NB4 (cell line): Measurements from ENCODE around the gene QSOX2.

Experiments
- DNase-seq: peaks from one replicate; pipeline ENCODE4 v3.0.0; 2010; ENCODE audit warnings: low read depth
- H3K4me3 ChIP-seq: one replicate; pipeline ENCODE4 v1.5.1; 2011; ENCODE audit warnings: mild to moderate bottlenecking, low read depth, low read length, moderate library complexity
- CTCF ChIP-seq: IDR thresholded peaks from one replicate; pipeline ENCODE4 v1.5.1; 2012; ENCODE audit warnings: low read depth, low read length
- MAX ChIP-seq: IDR thresholded peaks from 2 replicates; pipeline ENCODE4 v1.6.1; 2011; ENCODE audit warnings: low read depth, low read length
- MYC ChIP-seq: IDR thresholded peaks from 2 replicates; pipeline ENCODE4 v1.6.1; 2011; ENCODE audit warnings: low read depth, low read length
- POLR2A ChIP-seq: IDR thresholded peaks from 2 replicates; pipeline ENCODE4 v1.6.1; 2011; ENCODE audit warnings: mild to moderate bottlenecking; ENCODE audit not compliant: insufficient read length; ENCODE audit errors: extremely low read depth

QSOX2 gene

GRCh38 chr9:136173648-136174290 lies 71.8 kb downstream of the QSOX2 start:
- TF ChIP-seq POLR2A (no peak), MAX (no peak), MYC (no peak), CTCF (no peak)
- no peak for DNase-seq
- H3K4me3 ChIP-seq: no peak overlapping the region

- H3K4me3 ChIP-seq: no peak overlapping the region
- DNase-seq: no peak
- TF ChIP-seq CTCF (no peak), MAX (no peak), POLR2A (no peak), MYC (no peak)
Measured at GRCh38 chr9:136172412-136173079, 73.1 kb downstream of the QSOX2 start.

- no peak for DNase-seq
- no peak overlapping the region for H3K4me3 ChIP-seq
Measured at GRCh38 chr9:136171801-136172411, 73.7 kb downstream of the QSOX2 start.

GRCh38 chr9:136171009-136171800 lies 74.4 kb downstream of the QSOX2 start:
- H3K4me3 ChIP-seq: no peak overlapping the region
- no peak for TF ChIP-seq MYC
- no peak for TF ChIP-seq MAX
- TF ChIP-seq CTCF: no peak
- no peak for TF ChIP-seq POLR2A
- no peak for DNase-seq

More at GRCh38 chr9:136171801-136172411, 73.7 kb downstream of the QSOX2 start:
- no peak for TF ChIP-seq CTCF
- no peak for TF ChIP-seq POLR2A

- TF ChIP-seq CTCF: peak; percentile 83
- no peak for TF ChIP-seq MAX
- no peak for TF ChIP-seq POLR2A
- TF ChIP-seq MYC: no peak
- H3K4me3 ChIP-seq: no peak overlapping the region
- DNase-seq: peak; percentile 45
Measured at GRCh38 chr9:136170006-136170901, 75.4 kb downstream of the QSOX2 start.
